Keratinocyte (primary cell): ENCODE results near the gene FNIP2.

Experiments
- CTCF ChIP-seq, 3 experiments: IDR thresholded peaks in 1 of 3; conservative IDR thresholded peaks in 1 of 3; optimal IDR thresholded peaks in 1 of 3; 2 replicates in 2 of 3; 3 replicates in 1 of 3; pipeline versions ENCODE3 to v1.5.1; 2011; ENCODE audit warnings: low read length in 3 of 3, mild to moderate bottlenecking in 3 of 3, moderate library complexity in 2 of 3, control low read depth in 1 of 3, inconsistent platforms in 1 of 3; ENCODE audit not compliant: insufficient read depth in 2 of 3; ENCODE audit errors: extremely low read depth in 1 of 3
- EZH2 ChIP-seq: IDR thresholded peaks from one replicate; pipeline ENCODE4 v1.6.1; 2012; ENCODE audit warnings: inconsistent platforms, mild to moderate bottlenecking, low read length, moderate library complexity

GRCh38 chr4:158796370-158797140 lies 27.7 kb downstream of the FNIP2 start:
- TF ChIP-seq CTCF (optimal IDR thresholded peaks at IDR 0.05 in 1 of 3, IDR thresholded peaks at IDR 0.05 in 1 of 3, conservative IDR thresholded peaks at IDR 0.05 in 1 of 3; ENCODE audit: extremely low read depth in 1 of 3, insufficient read depth in 2 of 3, low read length in 3 of 3) (no peak), EZH2 (no peak)
